Fibroblast of lung (primary cell): Measurements from ENCODE around the gene LATS2. TPM values are rescaled to one million over a fixed set of nuclear protein-coding genes. Genes with fewer than 3 reads are reported as not detected.

Experiments used
- DNase-seq, 2 donors: peaks; one replicate each; pipeline versions ENCODE4 v3.0.0 to v3.0.0-alpha.2; 2010; ENCODE audit warnings: low read depth in 2 of 2
- H2AFZ ChIP-seq: 2 replicates; pipeline ENCODE4 v1.5.1; 2012; ENCODE audit warnings: low read length, control low read depth, inconsistent platforms
- H3K27ac ChIP-seq: 2 replicates; pipeline ENCODE4 v1.5.1; 2011; ENCODE audit warnings: low read length, control low read depth; ENCODE audit not compliant: insufficient read depth
- H3K27me3 ChIP-seq: 2 replicates; pipeline ENCODE4 v1.5.1; 2011; ENCODE audit warnings: mild to moderate bottlenecking, low read length; ENCODE audit not compliant: control insufficient read depth, insufficient read depth
- H3K36me3 ChIP-seq: 2 replicates; pipeline ENCODE4 v1.5.1; 2011; ENCODE audit warnings: low read length; ENCODE audit not compliant: control insufficient read depth, insufficient read depth
- H3K4me1 ChIP-seq: 2 replicates; pipeline ENCODE4 v1.5.1; 2011; ENCODE audit warnings: low read length; ENCODE audit not compliant: control insufficient read depth, insufficient read depth; ENCODE audit errors: extremely low read depth
- H3K4me2 ChIP-seq: 2 replicates; pipeline ENCODE4 v1.5.1; 2011; ENCODE audit warnings: low read length, control low read depth; ENCODE audit not compliant: insufficient read depth; ENCODE audit errors: extremely low read depth
- H3K4me3 ChIP-seq, 4 experiments: fragments of 200-600 bp in 1 of 4; sonication (generic) in 1 of 4; replicated peaks in 1 of 4; 2 replicates each; pipeline ENCODE4 v1.5.1; 2011 to 2016; ENCODE audit warnings: low read length in 4 of 4, low read depth in 3 of 4, mild to moderate bottlenecking in 3 of 4, control low read depth in 2 of 4, inconsistent platforms in 1 of 4, mixed read lengths in 1 of 4; ENCODE audit not compliant: insufficient read depth in 1 of 4; ENCODE audit errors: control extremely low read depth in 1 of 4
- H3K79me2 ChIP-seq: 2 replicates; pipeline ENCODE4 v1.5.1; 2012; ENCODE audit warnings: mild to moderate bottlenecking, low read length, inconsistent platforms; ENCODE audit not compliant: control insufficient read depth, insufficient read depth
- H3K9ac ChIP-seq: 2 replicates; pipeline ENCODE4 v1.5.1; 2011; ENCODE audit warnings: mild to moderate bottlenecking, low read length, control low read depth; ENCODE audit not compliant: insufficient read depth
- H3K9me3 ChIP-seq: 2 replicates; pipeline ENCODE4 v1.5.1; 2012; ENCODE audit warnings: low read depth, low read length; ENCODE audit not compliant: control insufficient read depth, insufficient read depth
- H4K20me1 ChIP-seq: 2 replicates; pipeline ENCODE4 v1.5.1; 2011; ENCODE audit warnings: low read length; ENCODE audit not compliant: control insufficient read depth, insufficient read depth; ENCODE audit errors: extremely low read depth
- EZH2 ChIP-seq: IDR thresholded peaks from 2 replicates; pipeline ENCODE4 v1.5.1; 2012; ENCODE audit warnings: low read length, control low read depth, mild to moderate bottlenecking; ENCODE audit errors: missing control alignments
- polyA plus RNA-seq, 2 donors: library from polyadenylated mRNA; depleted of rRNA in 1 of 2; stranded (reverse) in 1 of 2; unstranded in 1 of 2; fragments of >200 nt; gene quantifications; 2 replicates each; pipeline ENCODE4 v1.2.1, GENCODE V29; 2011 to 2012; ENCODE audit warnings: missing spikeins in 1 of 2
- total RNA-seq: library from RNA; depleted of rRNA; stranded (reverse); fragments of >200 nt; gene quantifications from 2 replicates; pipeline ENCODE4 v1.2.1, GENCODE V29; 2014
- TF ChIP-seq, protein P1 (sequence below), 2 donors: IDR thresholded peaks in 1 of 2; conservative IDR thresholded peaks in 1 of 2; 1 replicate in 1 of 2; 2 replicates in 1 of 2; pipeline ENCODE4 v1.5.1; 2011 to 2012; ENCODE audit warnings: low read length in 2 of 2, control low read depth in 1 of 2, inconsistent platforms in 1 of 2, low read depth in 1 of 2, mild to moderate bottlenecking in 1 of 2

LATS2 gene
- total and polyA plus RNA-seq, 2 donors (not counting 1 experiment from before 2014, with no cell fraction given) = 16.2 to 32.0 TPM

DNA sequence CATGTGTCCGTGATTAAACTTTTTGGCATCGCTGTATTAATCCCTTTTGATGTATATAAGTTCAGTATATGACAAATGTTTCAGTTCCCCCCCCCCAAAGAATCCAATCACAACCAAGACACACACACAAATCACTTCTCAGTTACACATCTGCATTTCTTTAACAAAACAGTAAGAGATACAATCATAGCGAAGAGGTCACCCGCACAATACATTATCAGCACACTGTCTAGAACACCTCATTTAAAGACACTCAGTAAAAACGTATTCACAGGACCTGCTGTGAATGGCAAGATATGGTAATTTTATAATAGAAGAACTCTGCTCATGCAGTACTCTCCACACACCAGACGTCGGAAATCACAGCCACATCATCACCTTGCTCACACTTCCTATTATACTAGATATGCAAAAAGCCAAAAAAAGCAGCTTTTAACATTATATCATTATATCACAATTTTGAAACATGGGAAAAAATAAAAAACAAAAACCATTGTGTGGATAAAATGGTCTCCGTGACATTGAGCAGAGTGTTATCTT lies 87.4 kb downstream of the LATS2 start:
- no peak overlapping the region for H2AFZ ChIP-seq
- no peak for DNase-seq
- peaks cover 21% of the 10 kb centered on the region for H3K36me3 ChIP-seq
- no peaks in the 10 kb centered on the region for H3K9me3 ChIP-seq
- H3K27ac ChIP-seq = no peak overlapping the region
- H3K4me3 ChIP-seq = no peak overlapping the region
- H3K27me3 ChIP-seq = no peaks in the 10 kb centered on the region
- no peak overlapping the region for H3K9ac ChIP-seq
- TF ChIP-seq, protein P1, sequence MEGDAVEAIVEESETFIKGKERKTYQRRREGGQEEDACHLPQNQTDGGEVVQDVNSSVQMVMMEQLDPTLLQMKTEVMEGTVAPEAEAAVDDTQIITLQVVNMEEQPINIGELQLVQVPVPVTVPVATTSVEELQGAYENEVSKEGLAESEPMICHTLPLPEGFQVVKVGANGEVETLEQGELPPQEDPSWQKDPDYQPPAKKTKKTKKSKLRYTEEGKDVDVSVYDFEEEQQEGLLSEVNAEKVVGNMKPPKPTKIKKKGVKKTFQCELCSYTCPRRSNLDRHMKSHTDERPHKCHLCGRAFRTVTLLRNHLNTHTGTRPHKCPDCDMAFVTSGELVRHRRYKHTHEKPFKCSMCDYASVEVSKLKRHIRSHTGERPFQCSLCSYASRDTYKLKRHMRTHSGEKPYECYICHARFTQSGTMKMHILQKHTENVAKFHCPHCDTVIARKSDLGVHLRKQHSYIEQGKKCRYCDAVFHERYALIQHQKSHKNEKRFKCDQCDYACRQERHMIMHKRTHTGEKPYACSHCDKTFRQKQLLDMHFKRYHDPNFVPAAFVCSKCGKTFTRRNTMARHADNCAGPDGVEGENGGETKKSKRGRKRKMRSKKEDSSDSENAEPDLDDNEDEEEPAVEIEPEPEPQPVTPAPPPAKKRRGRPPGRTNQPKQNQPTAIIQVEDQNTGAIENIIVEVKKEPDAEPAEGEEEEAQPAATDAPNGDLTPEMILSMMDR (conservative IDR thresholded peaks at IDR 0.05 in 1 of 2, IDR thresholded peaks at IDR 0.05 in 1 of 2; ENCODE audit: low read depth in 1 of 2, low read length in 2 of 2) = no peak
- no peak for TF ChIP-seq EZH2
- peaks cover 2% of the 10 kb centered on the region for H3K4me1 ChIP-seq
- H3K79me2 ChIP-seq = no peaks in the 10 kb centered on the region
- no peak overlapping the region for H3K4me2 ChIP-seq
- H4K20me1 ChIP-seq = no peaks in the 10 kb centered on the region

DNA sequence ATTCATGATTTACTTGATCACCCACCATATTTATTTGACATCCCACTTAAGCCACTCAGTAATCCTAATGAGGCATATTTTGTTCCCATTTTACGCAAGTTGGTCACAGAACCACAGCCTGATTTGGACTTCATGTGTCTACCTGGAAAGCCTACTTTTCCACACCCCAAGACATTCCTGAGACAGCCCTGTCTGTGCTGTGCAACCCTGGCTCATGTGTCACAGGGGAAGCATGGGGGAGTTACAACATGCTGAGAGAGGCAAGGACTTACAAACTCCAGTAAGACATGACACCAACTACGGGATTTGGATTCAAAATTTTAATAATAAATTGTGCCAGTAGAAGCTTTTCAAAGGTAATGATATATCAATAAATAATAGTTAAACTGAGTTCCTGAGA lies 88.7 kb downstream of the LATS2 start:
- no peak for DNase-seq
- Histone ChIP-seq H3K27ac (no peak overlapping the region), H2AFZ (no peak overlapping the region), H3K4me1 (peaks cover 2% of the 10 kb centered on the region), H3K4me3 (no peak overlapping the region), H4K20me1 (no peaks in the 10 kb centered on the region), H3K79me2 (no peaks in the 10 kb centered on the region), H3K9me3 (no peaks in the 10 kb centered on the region), H3K36me3 (peaks cover 21% of the 10 kb centered on the region), H3K27me3 (no peaks in the 10 kb centered on the region), H3K9ac (no peak overlapping the region), H3K4me2 (no peak overlapping the region)
- TF ChIP-seq, protein P1 (conservative IDR thresholded peaks at IDR 0.05 in 1 of 2, IDR thresholded peaks at IDR 0.05 in 1 of 2; ENCODE audit: low read depth in 1 of 2, low read length in 2 of 2) = no peak
- no peak for TF ChIP-seq EZH2

DNA sequence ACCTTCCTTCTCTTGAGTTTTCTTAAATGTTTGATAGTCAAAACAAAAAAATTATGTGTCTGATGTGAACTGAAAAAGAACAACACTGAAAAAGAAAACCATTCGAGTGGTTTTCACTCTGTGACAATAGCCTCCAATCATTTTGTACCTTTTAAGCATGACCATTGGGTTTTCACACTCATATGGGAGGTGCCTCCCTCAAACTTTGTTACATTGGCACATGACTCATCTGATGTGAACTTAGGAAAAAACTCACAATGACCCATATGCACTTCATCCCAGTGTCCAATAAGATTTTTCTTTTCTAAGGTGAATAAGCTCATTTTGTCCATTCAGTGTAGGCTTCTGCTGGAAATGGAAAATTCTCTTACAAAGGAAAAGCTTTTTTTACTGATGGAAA lies 92.2 kb downstream of the LATS2 start:
- H3K79me2 ChIP-seq = no peaks in the 10 kb centered on the region
- no peak overlapping the region for H3K9ac ChIP-seq
- peak; percentile 52 to 67 for DNase-seq
- H4K20me1 ChIP-seq = no peaks in the 10 kb centered on the region
- no peak overlapping the region for H3K4me3 ChIP-seq
- H3K27me3 ChIP-seq = peaks cover 2% of the 10 kb centered on the region
- TF ChIP-seq EZH2 = no peak
- TF ChIP-seq, protein P1 (conservative IDR thresholded peaks at IDR 0.05 in 1 of 2, IDR thresholded peaks at IDR 0.05 in 1 of 2; ENCODE audit: low read depth in 1 of 2, low read length in 2 of 2) = no peak
- H3K4me1 ChIP-seq = peaks cover 2% of the 10 kb centered on the region
- no peaks in the 10 kb centered on the region for H3K9me3 ChIP-seq
- no peak overlapping the region for H3K27ac ChIP-seq
- H3K36me3 ChIP-seq = peaks cover 9% of the 10 kb centered on the region
- no peak overlapping the region for H3K4me2 ChIP-seq
- H2AFZ ChIP-seq = no peak overlapping the region
